Vagina (tissue), 2 donors: Measurements from ENCODE around the gene ALPK1. TPM values are rescaled to one million over a fixed set of nuclear protein-coding genes. Genes with fewer than 3 reads are reported as not detected.

Experiments
- DNase-seq, 2 donors: peaks; one replicate each; pipeline ENCODE4 v3.0.0-alpha.2; 2017; ENCODE audit errors: extremely low spot score in 2 of 2
- H3K27ac ChIP-seq: fragments of 200-600 bp; sonication (generic); one replicate; pipeline ENCODE4 v1.5.1; 2019
- H3K27me3 ChIP-seq: fragments of 200-600 bp; sonication (generic); one replicate; pipeline ENCODE4 v1.5.1; 2019
- H3K36me3 ChIP-seq, 2 donors: fragments of 200-600 bp; sonication (generic); one replicate each; pipeline ENCODE4 v1.5.1; 2017 to 2019
- H3K4me1 ChIP-seq: fragments of 200-600 bp; sonication (generic); one replicate; pipeline ENCODE4 v1.5.1; 2019
- H3K4me3 ChIP-seq, 2 donors: fragments of 200-600 bp; sonication (generic); 1 replicate in 1 of 2; 2 replicates in 1 of 2; pipeline ENCODE4 v1.5.1; 2016 to 2019
- H3K9me3 ChIP-seq: fragments of 200-600 bp; sonication (generic); one replicate; pipeline ENCODE4 v1.5.1; 2019
- CTCF ChIP-seq, 3 experiments: fragments of 450-650 bp in 2 of 3; fragments of 200-600 bp in 1 of 3; sonication (generic) in 1 of 3; IDR thresholded peaks; one replicate each; pipeline ENCODE4 v1.5.1; 2017 to 2019; ENCODE audit warnings: antibody characterized with exemption in 3 of 3, mild to moderate bottlenecking in 2 of 3, moderate library complexity in 2 of 3
- POLR2A ChIP-seq, 2 donors: fragments of 450-650 bp; IDR thresholded peaks; one replicate each; pipeline ENCODE4 v1.6.1; 2017; ENCODE audit warnings: antibody characterized with exemption in 2 of 2, mild to moderate bottlenecking in 2 of 2, moderate library complexity in 2 of 2
- POLR2AphosphoS5 ChIP-seq, 2 donors: sonication (generic); formaldehyde crosslinking; IDR thresholded peaks; one replicate each; pipeline ENCODE4 v1.9.0; 2017; ENCODE audit warnings: antibody characterized with exemption in 2 of 2, mild to moderate bottlenecking in 2 of 2, low read depth in 1 of 2; ENCODE audit not compliant: insufficient read depth in 1 of 2
- intact Hi-C: fragments of 100-400 bp; cut with DNase I; formaldehyde crosslinking; loops from one replicate; pipeline ENCODE4 v1.15.1; 2023
- total RNA-seq: library from RNA; depleted of rRNA; stranded (reverse); fragments of >200 nt; gene quantifications from one replicate; pipeline ENCODE4 v1.2.3, GENCODE V29; 2016

The ALPK1 gene
- total RNA-seq, 1 donor from 2014 or later = 32.2 TPM

- Histone ChIP-seq H3K27me3 (no peaks in the 10 kb centered on the region), H3K4me3 (no peak overlapping the region), H3K27ac (no peak overlapping the region), H3K9me3 (no peaks in the 10 kb centered on the region), H3K4me1 (no peaks in the 10 kb centered on the region), H3K36me3 (no peaks in the 10 kb centered on the region)
- TF ChIP-seq CTCF (IDR thresholded peaks at IDR 0.05) (no peak), POLR2AphosphoS5 (IDR thresholded peaks at IDR 0.05; ENCODE audit: insufficient read depth in 1 of 2, low read depth in 1 of 2) (no peak), POLR2A (IDR thresholded peaks at IDR 0.05) (no peak)
- DNase-seq = no peak
- intact Hi-C loops = no loop called here
Measured at GRCh38 chr4:112341033-112341432, 43.9 kb downstream of the ALPK1 start.

GRCh38 chr4:112343330-112344080, 46.3 kb downstream of the ALPK1 start:
- H3K9me3 ChIP-seq = no peaks in the 10 kb centered on the region
- intact Hi-C loops = no loop called here
- no peaks in the 10 kb centered on the region for H3K4me1 ChIP-seq

GRCh38 chr4:112348488-112349158, 51.5 kb downstream of the ALPK1 start:
- Histone ChIP-seq H3K27me3 (no peaks in the 10 kb centered on the region), H3K4me3 (no peak overlapping the region), H3K27ac (no peak overlapping the region), H3K36me3 (no peaks in the 10 kb centered on the region), H3K4me1 (no peaks in the 10 kb centered on the region), H3K9me3 (no peaks in the 10 kb centered on the region)
- intact Hi-C loops = no loop called here
- TF ChIP-seq POLR2A (IDR thresholded peaks at IDR 0.05) (no peak), CTCF (IDR thresholded peaks at IDR 0.05) (no peak), POLR2AphosphoS5 (IDR thresholded peaks at IDR 0.05; ENCODE audit: insufficient read depth in 1 of 2, low read depth in 1 of 2) (no peak)
- no peak for DNase-seq

More at GRCh38 chr4:112343330-112344080, 46.3 kb downstream of the ALPK1 start:
- DNase-seq = no peak
- H3K36me3 ChIP-seq = no peaks in the 10 kb centered on the region
- TF ChIP-seq CTCF (IDR thresholded peaks at IDR 0.05) (no peak), POLR2A (IDR thresholded peaks at IDR 0.05) (no peak), POLR2AphosphoS5 (IDR thresholded peaks at IDR 0.05; ENCODE audit: insufficient read depth in 1 of 2, low read depth in 1 of 2) (no peak)
- H3K27me3 ChIP-seq = no peaks in the 10 kb centered on the region
- H3K27ac ChIP-seq = no peak overlapping the region
- no peak overlapping the region for H3K4me3 ChIP-seq

- Histone ChIP-seq H3K9me3 (no peaks in the 10 kb centered on the region), H3K36me3 (no peaks in the 10 kb centered on the region), H3K4me3 (no peak overlapping the region), H3K27ac (no peak overlapping the region), H3K4me1 (no peaks in the 10 kb centered on the region), H3K27me3 (no peaks in the 10 kb centered on the region)
- intact Hi-C loops = no loop called here
- TF ChIP-seq POLR2AphosphoS5 (IDR thresholded peaks at IDR 0.05; ENCODE audit: insufficient read depth in 1 of 2, low read depth in 1 of 2) (no peak), POLR2A (IDR thresholded peaks at IDR 0.05) (no peak), CTCF (IDR thresholded peaks at IDR 0.05) (no peak)
- DNase-seq = no peak
Measured at GRCh38 chr4:112352736-112353135, 55.6 kb downstream of the ALPK1 start.

- Histone ChIP-seq H3K4me3 (no peak overlapping the region), H3K27ac (no peak overlapping the region), H3K36me3 (no peaks in the 10 kb centered on the region), H3K9me3 (no peaks in the 10 kb centered on the region), H3K4me1 (no peaks in the 10 kb centered on the region), H3K27me3 (no peaks in the 10 kb centered on the region)
- no peak for DNase-seq
- intact Hi-C loops = no loop called here
- TF ChIP-seq POLR2A (IDR thresholded peaks at IDR 0.05) = no peak
- TF ChIP-seq CTCF (IDR thresholded peaks at IDR 0.05) = no peak
- TF ChIP-seq POLR2AphosphoS5 (IDR thresholded peaks at IDR 0.05; ENCODE audit: insufficient read depth in 1 of 2, low read depth in 1 of 2) = no peak
Measured at GRCh38 chr4:112355662-112356061, 58.5 kb downstream of the ALPK1 start.
